Measurements from ENCODE around the gene IKZF1. TPM values are rescaled to one million over a fixed set of nuclear protein-coding genes. Genes with fewer than 3 reads are reported as not detected.

The IKZF1 gene
- total RNA-seq, 1 donor from 2014 or later = 1.1 TPM

DNA sequence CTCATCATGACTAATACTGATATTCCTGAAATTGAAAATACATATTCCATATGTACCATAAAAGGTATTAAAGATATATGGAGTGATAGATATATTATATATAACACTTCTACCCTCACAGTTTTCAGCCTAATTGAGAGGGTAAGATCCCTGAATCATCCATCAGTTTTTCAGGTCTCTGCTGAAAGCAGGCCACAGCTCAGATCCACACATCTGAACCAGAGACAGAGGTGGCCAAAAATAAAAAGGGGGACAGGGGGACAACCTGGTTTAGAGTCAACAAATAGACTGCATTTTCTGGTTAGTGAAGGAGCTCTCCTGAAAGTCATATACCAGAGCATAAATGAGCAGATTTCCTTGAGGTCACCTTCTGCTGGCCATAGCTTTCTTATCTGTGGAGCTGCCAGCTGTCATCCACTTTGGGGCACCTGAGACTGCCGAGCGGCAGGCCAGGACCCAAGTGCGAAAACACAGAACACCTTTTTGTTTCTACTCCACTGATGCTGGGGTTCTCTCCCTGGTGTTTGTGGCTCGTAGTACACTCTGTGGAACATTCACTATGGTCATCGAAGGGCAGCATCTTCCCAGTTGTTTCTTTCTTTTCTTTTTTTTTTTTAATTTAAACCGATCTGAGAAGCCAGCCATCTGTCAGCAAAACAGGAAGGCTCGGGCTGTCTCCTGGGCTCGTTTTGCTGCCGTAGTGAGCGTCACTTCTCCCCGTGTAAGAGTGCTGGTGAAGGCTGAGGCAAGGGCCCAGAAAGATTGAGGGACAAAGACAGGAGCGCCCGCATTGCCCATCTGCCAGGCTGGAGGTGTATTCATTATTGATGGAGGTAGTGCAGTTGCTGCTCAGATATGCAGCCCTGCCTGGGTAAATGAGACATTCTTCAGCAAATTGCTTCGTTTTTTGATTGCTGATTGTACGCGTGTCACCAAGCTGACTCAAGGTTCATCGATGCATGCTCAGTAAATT, 13.5 kb downstream of the IKZF1 start:
- H3K4me3 Mint-ChIP-seq (ENCODE audit: unreplicated experiment) = no peak overlapping the region
- TF ChIP-seq CTCF (IDR thresholded peaks at IDR 0.05; ENCODE audit: partially characterized antibody, unreplicated experiment) = no peak
- no peaks in the 10 kb centered on the region for H3K9me3 Mint-ChIP-seq (ENCODE audit: unreplicated experiment)

DNA sequence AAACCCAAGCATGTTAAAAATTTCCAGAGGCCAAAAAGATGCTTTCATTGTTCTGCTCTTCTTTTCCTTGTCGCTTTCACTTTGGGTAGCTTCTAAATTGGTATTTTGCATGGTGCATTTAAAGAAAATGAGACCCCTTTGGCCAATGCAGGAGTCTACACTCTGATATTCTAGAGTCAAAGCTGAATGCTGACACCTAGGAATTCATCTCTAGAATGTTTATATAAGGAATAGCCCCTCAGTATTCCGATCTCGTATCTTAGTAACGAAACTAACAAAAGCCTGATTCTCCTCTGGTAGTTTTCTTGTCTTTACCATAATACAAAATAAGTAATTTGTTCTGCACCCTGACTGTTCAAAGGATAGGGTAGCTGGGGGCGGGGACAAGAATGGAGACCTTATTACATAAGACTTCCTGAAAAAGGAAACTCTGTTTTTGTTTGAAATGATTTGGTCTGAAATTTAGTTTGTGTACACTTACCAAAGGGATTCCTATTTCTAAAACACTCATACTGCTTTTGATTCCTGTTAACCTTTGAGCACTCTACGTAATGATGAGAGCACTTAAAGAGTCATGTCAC, 17.1 kb downstream of the IKZF1 start:
- no peak overlapping the region for H3K4me3 Mint-ChIP-seq (ENCODE audit: unreplicated experiment)

More for the DNA sequence above, 13.5 kb downstream of the IKZF1 start:
- H3K4me1 Mint-ChIP-seq (ENCODE audit: low read depth, unreplicated experiment) = peaks cover 8% of the 10 kb centered on the region
- DNase-seq = no peak
- H3K27me3 Mint-ChIP-seq (ENCODE audit: unreplicated experiment) = no peaks in the 10 kb centered on the region
- H3K36me3 Mint-ChIP-seq (ENCODE audit: unreplicated experiment) = no peaks in the 10 kb centered on the region
- peak overlapping the region; percentile 82 for H3K27ac Mint-ChIP-seq (ENCODE audit: unreplicated experiment)

GRCh38 chr7:50324113-50324512, 19.6 kb downstream of the IKZF1 start:
- no peaks in the 10 kb centered on the region for H3K27me3 Mint-ChIP-seq (ENCODE audit: unreplicated experiment)
- DNase-seq = no peak
- H3K4me1 Mint-ChIP-seq (ENCODE audit: low read depth, unreplicated experiment) = no peaks in the 10 kb centered on the region
- H3K36me3 Mint-ChIP-seq (ENCODE audit: unreplicated experiment) = no peaks in the 10 kb centered on the region
- H3K9me3 Mint-ChIP-seq (ENCODE audit: unreplicated experiment) = no peaks in the 10 kb centered on the region
- no peak overlapping the region for H3K27ac Mint-ChIP-seq (ENCODE audit: unreplicated experiment)
- H3K4me3 Mint-ChIP-seq (ENCODE audit: unreplicated experiment) = no peak overlapping the region
- no peak for TF ChIP-seq CTCF (IDR thresholded peaks at IDR 0.05; ENCODE audit: partially characterized antibody, unreplicated experiment)

More for the DNA sequence above, 17.1 kb downstream of the IKZF1 start:
- peaks cover 8% of the 10 kb centered on the region for H3K4me1 Mint-ChIP-seq (ENCODE audit: low read depth, unreplicated experiment)
- no peaks in the 10 kb centered on the region for H3K36me3 Mint-ChIP-seq (ENCODE audit: unreplicated experiment)
- TF ChIP-seq CTCF (IDR thresholded peaks at IDR 0.05; ENCODE audit: partially characterized antibody, unreplicated experiment) = no peak
- H3K27me3 Mint-ChIP-seq (ENCODE audit: unreplicated experiment) = no peaks in the 10 kb centered on the region
- no peak for DNase-seq
- H3K27ac Mint-ChIP-seq (ENCODE audit: unreplicated experiment) = no peak overlapping the region
- H3K9me3 Mint-ChIP-seq (ENCODE audit: unreplicated experiment) = no peaks in the 10 kb centered on the region

DNA sequence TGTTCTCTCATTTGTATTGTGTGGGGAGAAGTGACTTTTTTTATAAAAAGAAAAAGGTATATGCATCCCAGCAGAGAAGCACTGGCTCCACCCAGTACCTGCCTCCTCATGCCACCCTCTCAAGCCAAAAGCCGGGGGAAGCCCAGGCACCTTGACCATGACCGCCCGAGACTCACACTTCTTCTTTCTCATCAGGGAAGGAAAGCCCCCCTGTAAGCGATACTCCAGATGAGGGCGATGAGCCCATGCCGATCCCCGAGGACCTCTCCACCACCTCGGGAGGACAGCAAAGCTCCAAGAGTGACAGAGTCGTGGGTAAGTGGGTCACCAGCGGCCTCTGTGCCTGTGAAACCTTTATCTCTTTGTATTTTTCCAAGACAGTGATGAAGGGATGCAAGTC, 22.9 kb downstream of the IKZF1 start:
- no peak for TF ChIP-seq CTCF (IDR thresholded peaks at IDR 0.05; ENCODE audit: partially characterized antibody, unreplicated experiment)
- Mint-ChIP-seq H3K27ac (ENCODE audit: unreplicated experiment) (no peak overlapping the region), H3K27me3 (ENCODE audit: unreplicated experiment) (no peaks in the 10 kb centered on the region), H3K4me3 (ENCODE audit: unreplicated experiment) (no peak overlapping the region), H3K4me1 (ENCODE audit: low read depth, unreplicated experiment) (no peaks in the 10 kb centered on the region), H3K36me3 (ENCODE audit: unreplicated experiment) (no peaks in the 10 kb centered on the region), H3K9me3 (ENCODE audit: unreplicated experiment) (no peaks in the 10 kb centered on the region)
- no peak for DNase-seq

DNA sequence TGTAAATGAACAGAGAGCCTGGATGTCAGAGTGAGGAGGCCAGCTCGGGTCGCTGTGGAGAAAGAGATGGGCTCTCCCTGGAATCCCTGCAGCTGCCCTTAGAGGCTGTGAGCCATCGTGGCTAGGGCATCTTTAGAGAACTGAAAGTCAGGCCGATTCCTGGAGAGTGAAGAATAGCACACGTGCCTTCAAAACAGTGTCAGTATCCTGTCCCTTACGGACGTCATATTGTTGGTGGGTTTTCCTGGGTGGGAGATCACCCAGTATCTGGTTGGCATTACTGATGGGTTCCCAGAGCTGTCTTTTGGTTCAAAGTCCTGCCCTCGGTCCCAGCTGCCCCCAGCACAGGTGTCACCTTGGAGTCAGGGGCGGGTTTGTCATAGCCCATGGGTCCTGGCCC, 25.3 kb downstream of the IKZF1 start:
- Mint-ChIP-seq H3K36me3 (ENCODE audit: unreplicated experiment) (no peaks in the 10 kb centered on the region), H3K4me1 (ENCODE audit: low read depth, unreplicated experiment) (no peaks in the 10 kb centered on the region), H3K4me3 (ENCODE audit: unreplicated experiment) (no peak overlapping the region), H3K27ac (ENCODE audit: unreplicated experiment) (no peak overlapping the region), H3K27me3 (ENCODE audit: unreplicated experiment) (no peaks in the 10 kb centered on the region), H3K9me3 (ENCODE audit: unreplicated experiment) (no peaks in the 10 kb centered on the region)
- no peak for TF ChIP-seq CTCF (IDR thresholded peaks at IDR 0.05; ENCODE audit: partially characterized antibody, unreplicated experiment)
- DNase-seq = no peak
